GM19452 (cell line): Measurements from ENCODE around the gene ARID3C.

ENCODE experiments used
- ATAC-seq: cut with Tn5 transposase; IDR thresholded peaks from one replicate; pipeline ENCODE4 v1.9.1; 2021; ENCODE audit not compliant: unreplicated experiment

The ARID3C gene

DNA sequence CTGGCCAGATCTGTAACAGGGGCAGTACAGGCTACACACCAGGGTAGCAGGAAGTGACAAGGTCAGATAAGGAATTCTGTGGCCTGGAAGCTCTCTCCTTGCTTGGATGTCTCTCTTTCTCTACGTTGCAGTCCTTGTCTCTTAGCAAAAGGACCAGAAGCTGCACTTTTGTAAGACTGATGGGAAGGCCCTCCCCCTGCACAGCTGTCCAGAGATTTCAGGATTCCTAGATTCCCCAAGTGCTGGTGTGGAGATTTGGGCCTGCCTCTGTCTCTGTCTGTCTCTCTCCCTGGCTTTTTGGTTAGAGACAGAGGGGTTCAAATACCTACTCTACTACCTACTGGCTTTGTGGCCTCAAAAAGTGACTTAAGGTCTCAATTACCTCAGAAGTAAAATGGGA lies 29.3 kb downstream of the ARID3C start:
- ATAC-seq: no peak

DNA sequence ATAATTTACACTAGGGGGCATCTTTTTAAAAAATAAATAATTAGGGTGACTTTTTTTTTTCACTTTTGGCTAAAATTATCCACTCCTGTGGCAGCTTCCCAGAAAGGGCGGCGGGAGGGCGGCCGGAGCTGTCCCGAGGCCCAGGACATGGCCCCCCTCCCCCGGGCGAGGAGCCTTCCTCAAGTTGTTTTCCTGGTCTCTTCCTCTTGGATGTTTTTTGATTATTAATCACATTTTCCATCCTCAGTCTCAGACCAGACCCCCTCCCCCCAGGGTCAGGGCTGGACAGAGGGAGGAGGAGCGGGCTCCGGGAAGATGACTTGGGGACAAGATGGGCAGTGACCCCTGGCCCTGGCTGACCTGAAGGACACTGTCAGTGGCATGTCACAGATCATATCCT lies 34.7 kb downstream of the ARID3C start:
- ATAC-seq: no peak

DNA sequence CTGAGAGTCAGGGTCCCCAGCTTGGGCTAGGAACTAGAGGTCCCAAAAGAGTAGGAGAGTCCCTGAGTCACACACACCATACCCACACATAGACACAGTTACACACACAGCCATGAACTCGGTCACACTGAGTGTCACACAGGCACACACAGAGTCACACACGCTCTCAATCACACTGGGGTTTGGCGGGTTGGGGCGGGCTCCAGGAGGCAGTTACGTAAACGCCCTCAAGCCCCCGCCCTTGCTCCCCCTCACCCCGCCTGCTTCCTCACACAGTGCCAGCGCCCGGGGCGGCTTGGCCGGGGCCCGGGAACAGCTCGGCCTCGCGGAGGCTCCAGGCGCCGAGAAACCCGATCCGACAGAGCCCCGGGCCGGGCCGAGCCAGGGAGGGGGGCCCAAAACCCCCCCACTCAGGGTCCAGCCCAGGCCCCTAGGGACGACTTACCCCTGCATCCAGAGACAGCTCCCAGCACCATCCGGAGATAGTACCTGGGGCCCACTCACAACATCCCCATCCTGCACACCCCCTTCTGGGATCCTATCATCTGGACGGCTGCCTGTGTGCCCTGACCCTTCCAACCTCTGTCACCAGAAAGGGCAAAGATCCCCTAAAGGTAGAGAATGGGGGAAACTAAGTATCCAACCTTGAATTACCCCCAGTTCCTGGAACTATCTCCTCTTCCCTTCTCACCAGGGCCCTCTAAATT lies 35.8 kb downstream of the ARID3C start:
- ATAC-seq: no peak

DNA sequence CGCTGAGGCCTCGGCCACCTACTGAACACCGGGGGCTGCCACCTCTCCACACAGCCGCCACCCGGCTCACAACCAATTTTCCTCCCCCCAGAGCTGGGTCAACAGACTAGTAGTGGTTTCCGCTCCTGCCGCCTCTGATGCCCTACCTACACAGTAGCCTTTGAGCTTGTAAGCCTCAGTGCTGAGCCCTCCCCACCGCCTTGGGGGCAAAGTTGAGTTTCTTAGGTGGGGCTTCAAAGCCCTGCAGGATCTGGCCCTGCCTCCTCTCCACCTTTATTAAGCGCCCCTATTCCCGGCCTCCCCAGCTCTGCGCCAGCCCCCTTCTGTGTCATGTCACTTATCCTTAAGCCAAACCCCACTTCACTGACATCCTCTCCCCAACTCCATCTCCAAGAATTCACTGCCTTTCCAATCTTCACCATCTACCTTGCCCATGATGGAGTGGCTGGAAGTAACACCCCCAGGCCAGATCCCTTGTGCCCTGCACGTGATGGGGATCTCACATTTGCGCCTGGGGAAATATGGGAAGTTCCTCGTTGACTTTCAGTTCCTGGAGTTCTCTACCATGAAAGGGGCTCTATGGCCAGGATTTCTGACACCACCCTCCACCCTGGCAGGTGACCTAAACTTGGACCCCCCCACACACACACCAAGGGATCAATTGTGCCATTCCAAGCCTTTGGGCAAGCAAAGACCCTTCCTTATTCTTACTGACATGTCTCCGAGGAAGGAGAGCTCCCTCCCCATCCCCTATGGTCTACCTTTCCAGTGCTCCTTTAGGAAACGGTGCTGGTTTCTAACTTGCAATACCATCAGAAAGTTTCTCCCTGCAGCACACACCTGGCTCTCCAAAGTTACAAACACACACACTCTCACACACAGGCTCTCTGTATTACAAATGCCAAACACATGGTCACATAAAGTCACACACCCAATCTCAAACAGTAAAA lies 36.7 kb downstream of the ARID3C start:
- no peak for ATAC-seq

DNA sequence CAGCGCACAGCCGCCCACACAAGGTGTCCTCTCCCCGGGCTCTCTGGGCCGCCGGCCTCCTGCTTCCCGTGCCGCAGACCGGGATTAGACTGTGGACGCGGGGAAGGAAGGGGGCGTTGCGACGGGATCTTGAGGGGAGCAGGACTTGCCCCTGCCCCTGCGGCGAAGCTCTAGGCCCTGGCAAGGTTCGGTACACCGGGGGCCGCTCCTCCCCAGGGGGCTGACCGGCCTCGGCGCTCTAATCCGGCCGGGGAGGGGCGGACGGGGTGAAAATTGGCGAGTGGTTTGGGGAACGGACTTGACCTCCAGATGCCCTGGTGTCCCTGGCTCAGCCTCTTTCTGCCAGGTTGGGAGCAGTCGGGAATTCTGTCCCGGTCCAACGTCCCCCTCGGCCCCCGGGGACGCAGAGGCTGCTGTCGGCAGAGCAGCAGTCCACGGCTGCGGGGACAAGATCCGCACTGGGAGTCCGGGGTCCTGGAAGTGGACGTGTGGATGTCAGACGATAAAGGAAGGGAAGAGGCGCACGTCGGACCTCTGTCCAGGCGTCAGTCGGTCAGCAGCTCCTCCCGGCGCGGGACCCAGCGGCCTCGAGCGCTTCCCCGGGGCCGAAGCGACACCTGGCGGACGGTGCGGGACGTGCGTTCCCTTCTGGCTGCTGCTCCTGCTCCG lies 37.5 kb downstream of the ARID3C start:
- no peak for ATAC-seq

DNA sequence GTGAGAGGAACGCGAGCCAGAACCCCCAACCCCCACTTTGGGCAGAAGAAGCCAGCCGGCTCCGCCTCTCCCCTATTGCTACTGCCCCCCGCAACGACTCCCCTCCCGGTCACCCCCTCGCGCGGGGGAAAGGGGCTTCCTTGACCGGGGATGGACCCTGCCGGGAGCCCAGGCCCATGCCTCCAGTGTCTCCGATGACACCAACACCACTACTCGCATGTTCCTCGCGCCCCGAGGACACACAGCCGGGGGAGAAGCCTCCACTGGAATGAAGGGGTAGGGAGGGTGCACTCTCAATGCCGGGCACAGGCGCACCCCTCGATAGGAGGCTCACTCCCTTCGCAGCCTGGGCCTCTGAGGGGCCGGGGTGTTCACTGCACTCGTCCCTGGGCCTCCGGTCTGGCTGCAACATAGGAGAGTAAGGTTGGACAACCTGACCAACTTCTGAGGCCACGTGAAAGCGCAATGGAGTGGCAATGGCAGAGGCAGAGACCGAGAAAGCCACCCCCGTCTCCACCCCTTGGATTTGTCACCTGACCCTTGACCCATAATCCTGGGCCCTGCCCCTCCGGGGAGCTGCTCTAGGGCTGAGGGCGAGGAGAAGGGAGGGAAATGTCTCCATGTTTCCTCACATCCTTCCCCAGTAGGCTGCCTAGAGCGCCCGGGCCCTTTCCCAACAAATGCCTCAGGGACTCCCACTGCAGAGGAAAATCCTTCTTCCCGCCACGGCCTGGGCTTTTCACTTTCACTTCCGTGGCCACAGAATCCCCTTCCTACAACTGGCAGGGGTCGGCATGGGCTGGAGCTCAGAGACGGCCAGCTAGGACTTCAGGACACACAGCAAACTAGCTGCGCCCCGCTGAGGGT lies 38.3 kb downstream of the ARID3C start:
- no peak for ATAC-seq

DNA sequence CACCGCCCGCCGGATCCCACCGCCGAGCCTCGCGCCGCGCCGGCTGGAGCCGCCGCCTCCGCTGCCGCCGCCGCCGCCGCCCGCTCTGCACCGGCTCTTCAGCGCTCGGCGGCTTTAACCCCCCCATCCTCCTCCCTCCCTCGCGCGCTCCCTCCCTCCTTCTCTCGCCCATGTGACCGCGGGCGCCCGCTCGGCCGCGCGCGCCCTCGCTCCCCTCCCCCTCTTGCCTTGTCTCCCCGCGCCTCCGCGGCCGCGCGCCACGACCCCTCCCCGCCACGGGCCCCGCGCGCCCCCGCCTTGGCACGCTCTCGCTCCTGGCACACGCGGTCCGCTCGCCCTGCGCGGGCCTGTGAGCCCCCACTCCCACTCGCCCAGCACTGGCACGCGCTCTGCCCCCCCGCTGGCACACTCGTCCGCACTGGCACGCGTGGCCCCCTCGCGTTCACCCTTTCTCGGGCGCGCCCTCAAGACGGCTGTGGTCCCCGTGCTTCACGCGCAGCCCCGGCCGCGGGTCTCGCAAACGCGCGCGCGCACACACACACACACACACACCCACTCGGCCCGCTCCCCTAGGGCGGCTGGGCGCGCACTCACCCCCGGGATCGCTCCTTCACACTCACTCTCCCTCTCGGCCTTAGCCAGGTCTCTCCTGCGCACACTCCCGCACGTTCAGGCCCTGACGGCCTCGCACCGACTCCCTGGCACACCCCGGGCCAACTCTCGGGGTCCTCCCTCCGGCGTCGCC lies 39.1 kb downstream of the ARID3C start, which contains the start of gene CNTFR:
CNTFR (minus strand) TSS at position 89 of the 745 bp plus-strand sequence. CDS start 20,743 bp downstream, outside the sequence.
- ATAC-seq: no peak

DNA sequence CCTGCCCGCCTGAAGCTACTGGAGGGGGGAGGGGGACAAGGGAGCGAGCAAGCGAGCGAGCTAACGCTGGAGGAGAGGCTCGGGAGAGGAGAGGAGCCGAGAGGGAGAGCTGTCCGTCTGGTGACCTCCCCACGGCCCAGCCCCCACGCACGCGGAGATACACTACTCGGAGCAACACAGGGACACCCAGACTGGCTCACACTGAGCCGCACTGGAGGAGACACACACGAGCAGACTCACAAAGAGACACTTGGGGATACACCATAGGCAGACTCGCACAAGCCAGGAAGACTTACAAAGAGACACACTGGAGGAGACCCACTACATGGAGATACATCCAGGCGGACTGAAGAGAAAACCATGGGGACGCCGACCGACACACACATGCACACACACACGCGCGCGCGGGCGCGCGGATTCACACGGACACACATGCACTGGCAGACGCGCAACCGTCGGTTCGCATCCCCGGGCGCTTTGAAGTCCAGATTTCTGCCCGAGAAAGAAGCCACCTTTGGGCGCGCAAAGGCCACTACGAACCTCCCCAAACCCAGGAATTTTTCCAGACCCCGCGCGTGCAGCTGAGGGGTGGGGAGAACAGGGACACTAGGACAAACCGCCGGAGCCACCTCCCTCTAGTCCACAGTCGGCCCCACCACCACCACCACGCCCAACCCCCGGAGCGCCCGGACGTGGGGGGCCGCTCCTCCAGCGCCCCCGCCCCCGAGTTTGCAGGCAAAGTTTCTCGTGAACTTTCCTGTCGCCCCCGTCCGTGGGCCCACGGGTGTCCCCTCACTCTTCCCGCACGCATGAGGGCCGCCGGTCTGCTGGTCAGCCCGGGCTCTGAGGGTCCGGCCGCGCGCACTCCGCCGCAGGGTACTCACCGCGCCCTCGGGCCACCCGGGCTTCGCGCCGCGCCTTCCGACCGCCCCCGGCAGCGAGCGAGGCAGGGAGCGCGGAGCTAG lies 39.9 kb downstream of the ARID3C start:
- no peak for ATAC-seq

DNA sequence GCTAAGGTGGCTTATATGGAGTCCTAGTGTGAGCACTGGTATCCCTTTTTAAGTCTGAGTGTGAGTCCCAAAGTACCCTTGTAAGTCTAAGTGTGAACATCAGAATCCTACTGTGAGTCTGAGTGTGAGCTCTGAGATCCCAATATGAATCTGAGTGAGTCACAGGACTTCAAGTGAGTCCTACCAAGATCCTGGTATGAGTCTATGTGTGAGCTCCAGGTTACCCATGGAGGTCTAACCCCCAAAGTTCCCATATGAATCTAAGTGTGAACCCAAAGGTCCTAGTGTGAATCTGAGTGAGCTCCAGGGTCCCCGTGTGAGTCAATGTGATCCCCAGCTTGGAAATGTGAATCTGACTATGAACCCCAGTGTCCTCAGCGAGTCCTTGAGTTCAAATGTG lies 41.6 kb downstream of the ARID3C start:
- ATAC-seq: no peak

DNA sequence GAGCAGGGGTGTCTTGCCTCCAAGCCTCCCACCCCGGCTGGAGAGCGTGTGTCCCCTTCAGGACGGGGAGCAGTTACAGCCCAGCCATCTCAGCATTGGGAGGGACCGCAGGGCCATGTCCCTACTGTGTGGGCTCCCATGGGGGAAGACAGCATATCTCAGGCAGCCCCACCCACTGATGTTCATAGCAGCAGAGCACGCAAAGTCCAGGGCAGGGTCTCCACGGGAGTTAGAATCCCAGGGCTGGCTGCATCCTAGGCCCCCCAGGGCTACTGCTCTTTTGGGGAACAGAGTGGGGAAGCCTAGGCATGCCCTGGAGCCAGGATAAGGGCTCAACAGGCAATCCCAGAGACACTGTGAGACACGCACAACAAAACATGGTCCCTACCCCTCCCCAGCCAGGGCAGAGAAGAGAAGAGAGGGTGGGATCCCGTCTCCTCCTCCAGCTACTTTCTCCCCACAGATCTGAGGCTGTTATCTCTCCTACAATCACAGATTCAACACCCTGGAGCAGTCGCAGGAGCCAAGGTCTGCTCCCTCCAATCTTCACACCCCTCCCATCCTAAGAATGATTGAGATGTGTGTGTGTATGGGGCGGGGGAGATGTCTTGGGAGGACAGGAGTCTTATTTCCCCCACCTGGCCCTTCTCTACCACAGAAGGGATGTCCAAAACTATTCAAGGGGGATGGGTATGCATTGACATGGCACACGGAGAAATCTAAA lies 42.8 kb downstream of the ARID3C start:
- ATAC-seq: no peak

DNA sequence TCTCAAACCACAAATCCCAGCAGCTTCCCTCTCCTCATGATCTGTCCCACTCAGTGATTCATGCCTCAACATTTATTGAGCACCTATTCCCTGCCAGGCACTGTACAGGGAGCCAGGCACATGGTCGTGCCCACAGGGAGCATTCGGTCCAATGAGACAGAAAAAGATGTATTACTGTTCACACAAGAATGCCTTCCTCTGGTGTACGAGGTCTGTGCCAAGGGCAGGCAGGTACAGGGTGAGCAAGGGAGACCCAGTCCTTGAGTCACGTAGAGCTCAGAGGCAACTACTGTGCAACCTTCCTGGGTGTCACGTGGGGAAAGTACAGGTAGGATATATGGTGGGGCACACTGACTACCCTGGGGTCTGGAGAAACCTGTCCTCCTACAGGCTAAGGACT lies 43.9 kb downstream of the ARID3C start:
- ATAC-seq: no peak

DNA sequence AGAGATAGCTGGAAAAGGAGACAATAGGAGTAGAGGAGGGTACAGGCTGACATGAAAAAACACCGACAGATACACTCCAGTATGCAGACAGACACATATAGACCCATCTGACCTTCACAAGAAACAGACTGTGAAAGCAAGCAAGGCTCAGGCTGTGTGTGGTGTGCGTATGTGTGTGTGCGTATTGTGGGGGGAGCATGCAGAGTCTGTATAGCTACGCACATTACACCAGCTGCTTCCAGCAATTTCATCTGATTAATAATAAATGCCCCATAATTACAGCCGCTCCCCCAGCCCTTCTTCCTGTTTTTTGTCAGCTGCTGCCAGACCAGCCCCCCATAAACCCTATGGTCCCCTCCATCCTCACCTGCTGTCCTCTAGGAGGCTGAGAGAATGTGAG lies 46.1 kb downstream of the ARID3C start:
- no peak for ATAC-seq

DNA sequence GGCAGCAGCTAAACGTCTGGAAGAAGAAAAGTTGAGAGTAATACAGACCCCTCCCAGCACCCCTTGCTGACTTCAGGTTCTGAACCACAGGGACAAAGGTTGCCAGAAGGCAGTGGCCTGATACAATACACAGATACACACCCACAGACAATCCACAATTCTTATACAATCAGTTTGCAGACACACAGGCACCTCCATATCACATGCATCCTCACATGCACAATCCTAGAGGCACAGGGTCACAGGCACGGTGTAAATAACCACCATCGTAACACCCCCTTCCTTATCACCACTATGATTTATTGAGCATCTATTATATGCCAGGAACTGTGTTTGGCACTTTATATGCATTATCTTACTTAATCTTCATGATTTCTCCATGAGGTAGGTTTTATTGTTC lies 47.5 kb downstream of the ARID3C start:
- ATAC-seq: no peak

DNA sequence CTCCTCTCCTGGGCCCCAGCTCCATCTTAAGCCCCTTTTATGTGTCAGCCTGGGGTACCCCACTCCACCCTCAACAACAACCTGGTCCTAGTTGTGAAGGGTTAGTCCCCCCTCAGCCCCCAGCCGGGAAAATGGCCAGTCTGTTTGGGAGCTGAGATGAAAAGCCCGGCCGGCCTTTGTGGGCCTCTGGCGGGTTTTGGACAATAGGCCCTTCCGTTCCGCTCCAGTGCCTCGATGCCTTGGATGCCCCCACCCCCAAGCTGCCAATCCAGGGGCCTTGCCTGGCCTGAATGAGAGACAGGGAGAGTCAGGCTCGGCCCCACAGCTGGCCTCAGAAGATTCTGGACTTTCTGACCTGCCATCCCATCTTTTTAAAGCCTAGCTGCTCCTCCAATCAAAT lies 48.5 kb downstream of the ARID3C start:
- ATAC-seq: no peak

DNA sequence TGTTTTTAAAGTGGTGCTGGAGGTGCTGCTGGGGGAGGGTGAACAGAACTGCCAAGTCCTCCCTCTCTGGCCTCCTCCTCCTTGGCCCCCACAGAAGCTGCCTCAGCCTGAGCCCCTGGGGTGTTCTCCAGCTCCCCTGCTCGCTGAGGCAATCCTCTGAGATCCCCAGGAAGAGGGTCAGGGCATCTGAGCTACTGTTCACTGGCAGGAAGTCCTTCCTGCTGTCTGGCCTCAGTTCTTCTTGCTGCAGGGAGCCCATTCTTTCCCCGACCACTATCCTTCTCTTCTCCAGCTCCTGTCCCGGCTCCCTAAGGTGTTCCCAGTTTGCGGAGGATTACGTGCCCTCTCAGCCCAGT lies 49.1 kb downstream of the ARID3C start:
- ATAC-seq: no peak

DNA sequence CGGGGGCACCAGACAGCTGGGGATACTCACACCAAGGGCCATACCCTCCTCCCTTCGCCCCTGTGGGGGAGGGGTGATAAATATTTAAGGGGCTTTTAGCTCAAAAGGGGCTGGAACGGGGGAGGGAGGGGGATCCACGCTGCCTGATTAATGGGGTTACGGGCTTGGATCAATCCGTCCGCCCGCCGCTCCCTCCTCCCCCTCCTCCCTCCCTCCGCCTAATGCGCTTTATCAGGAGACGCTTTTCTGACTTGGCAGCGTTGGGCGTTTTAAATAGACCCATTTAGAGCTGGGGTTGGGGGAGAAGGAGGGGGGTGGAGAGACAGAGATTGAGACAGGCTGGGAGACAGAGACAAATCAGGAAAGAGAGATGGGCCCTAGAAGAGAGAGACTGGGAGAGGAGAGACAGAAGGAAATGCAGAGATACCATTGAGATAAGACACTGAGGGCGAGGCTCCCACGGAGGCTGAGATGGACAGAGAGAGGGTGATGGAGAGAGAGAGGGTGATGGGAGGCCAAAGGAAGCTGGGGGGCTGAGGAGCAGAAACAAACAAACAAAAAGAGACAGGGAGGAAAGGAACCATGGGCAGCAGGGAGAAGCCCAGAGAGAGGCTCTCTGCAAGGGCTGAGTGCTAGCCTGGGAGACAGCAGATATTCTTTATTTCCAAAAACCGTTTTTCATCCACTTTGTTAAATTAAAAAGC lies 49.6 kb downstream of the ARID3C start:
- no peak for ATAC-seq

DNA sequence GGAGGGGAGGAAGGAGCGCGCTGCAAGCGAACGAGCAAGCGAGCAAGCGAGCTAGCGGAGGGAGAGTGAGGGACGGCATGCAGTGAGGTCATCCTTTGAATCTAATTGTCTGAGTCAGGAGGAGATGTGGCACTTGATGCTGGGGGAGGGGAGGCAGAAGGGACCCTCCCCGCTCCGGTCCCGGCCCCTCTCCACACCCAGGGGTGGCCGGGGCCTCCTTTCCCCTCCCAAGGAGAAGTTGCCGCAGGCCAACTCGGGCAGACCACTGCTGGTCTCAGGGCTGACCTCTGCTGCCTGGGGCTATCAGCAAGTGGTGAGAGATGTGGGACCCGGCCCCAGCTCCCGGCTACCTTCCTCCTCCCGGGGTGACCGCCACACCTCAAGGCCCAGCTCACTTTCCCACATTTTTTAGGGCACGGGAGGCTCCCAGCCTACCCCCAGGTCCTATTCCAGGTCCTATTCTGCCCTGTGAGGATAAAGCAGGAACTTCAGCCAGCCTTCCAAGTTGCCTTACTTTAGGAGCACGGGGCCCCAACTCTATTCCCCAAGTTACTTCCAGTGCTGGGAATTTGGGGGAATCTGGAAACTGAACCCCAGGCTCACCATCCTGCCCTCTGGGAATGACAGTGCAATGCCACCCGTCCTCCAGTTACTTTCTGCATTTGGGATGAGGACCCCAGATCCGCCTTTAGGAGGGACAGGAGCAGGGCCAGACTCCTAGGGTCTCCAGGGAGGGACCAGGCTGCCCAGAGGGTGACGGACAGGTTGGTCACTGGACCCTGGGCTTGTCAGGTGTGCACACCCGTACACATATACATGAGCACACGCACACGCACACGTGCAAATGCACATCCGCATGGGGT lies 50.4 kb downstream of the ARID3C start:
- ATAC-seq: no peak
